Measurements from ENCODE around the gene DRD3. TPM values are rescaled to one million over a fixed set of nuclear protein-coding genes. Genes with fewer than 3 reads are reported as not detected.

DRD3 gene
- total RNA-seq, 2 donors from 2014 or later = not detected

DNA sequence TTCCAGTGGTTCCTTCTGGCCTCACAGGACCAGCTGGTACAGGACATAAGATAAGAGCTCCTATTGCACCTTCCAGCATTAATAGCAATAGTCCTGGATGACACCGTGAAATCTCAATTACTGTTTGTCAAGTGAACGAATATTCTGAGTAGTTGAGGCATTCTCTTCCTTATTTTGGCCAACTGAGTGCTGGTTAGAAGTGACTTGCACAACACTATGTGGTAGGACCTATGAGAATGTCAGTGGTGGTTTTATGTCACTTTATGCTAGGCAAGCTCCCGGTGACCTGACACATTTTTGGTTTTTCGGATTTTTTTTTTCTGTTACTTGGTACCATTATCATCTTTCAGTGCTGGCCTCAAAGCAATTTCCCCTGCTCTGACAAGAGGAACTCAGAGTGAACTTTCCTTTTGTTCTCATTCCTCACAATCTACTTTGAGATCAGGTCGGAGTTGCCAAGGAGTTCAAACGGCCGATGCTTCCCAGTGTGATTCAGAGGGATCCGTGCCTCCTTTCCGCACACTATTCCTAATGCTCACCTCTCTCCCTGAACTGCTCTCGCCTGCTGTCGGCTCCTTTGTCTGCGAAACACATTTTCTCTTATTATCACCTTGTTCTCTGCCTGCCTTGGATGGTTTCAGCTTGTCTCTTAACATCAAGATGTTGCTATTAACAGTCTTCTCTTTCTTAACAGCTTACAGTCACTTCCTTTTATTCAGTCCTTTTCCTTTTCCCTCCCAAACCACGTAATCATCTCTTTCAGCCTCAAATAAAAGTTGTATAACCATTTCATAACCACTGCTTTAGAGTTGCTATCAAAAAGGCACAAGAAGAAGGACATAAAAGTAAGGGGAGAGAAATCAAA lies 86.5 kb downstream of the DRD3 start:
- no peak overlapping the region for H3K27ac Mint-ChIP-seq
- no peaks in the 10 kb centered on the region for H3K9me3 Mint-ChIP-seq
- H3K36me3 Mint-ChIP-seq (ENCODE audit: low read depth) = peaks cover 8% of the 10 kb centered on the region
- ATAC-seq (replicated peaks) = no peak
- no peaks in the 10 kb centered on the region for H3K4me1 Mint-ChIP-seq
- no peaks in the 10 kb centered on the region for H3K27me3 Mint-ChIP-seq
- H3K4me3 Mint-ChIP-seq = no peak overlapping the region

DNA sequence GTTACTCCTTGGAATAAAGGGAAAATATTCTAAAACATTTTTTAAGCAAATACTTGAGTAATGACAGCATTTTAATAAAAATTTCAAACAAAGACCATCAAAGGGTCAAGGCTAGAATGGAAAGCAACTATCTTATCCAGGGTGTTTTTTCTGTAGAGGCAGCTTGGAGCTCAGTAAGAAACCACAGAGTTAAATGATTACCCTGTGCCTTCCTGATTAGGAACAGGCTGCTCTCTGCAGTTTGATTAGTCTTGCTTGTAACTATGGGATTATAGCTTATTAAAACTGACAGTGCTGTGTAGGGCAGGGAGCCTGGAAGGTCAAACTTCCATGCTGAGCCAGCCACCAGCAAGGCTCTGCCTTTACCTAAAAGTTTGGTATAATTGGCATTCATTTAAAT lies 89.2 kb downstream of the DRD3 start:
- Mint-ChIP-seq H3K27ac (no peak overlapping the region), H3K4me1 (no peaks in the 10 kb centered on the region), H3K9me3 (no peaks in the 10 kb centered on the region), H3K27me3 (no peaks in the 10 kb centered on the region), H3K36me3 (ENCODE audit: low read depth) (peaks cover 35% of the 10 kb centered on the region), H3K4me3 (no peak overlapping the region)
- ATAC-seq (replicated peaks) = no peak

DNA sequence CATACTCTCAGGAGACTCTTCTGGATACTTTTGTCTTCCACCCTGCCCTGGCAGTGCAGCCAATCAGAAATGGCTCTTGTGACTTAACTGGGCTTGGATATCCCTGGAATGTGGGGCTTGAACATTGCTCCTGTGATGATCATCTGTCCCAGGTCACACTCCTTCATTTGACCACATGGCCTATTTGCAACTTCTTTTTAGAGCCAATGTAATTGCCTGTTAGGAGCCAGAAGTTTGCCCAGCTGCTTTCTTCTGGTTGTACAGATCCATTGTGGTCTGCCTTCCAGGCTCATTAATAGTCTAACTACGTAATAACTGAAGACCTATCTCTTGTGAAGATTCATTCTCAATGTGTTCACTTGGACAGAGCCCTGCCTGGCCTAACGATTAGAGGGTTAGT lies 92.5 kb downstream of the DRD3 start:
- peaks cover 68% of the 10 kb centered on the region for H3K36me3 Mint-ChIP-seq (ENCODE audit: low read depth)
- no peak for ATAC-seq (replicated peaks)
- no peak overlapping the region for H3K27ac Mint-ChIP-seq
- H3K9me3 Mint-ChIP-seq = no peaks in the 10 kb centered on the region
- no peak overlapping the region for H3K4me3 Mint-ChIP-seq
- no peaks in the 10 kb centered on the region for H3K27me3 Mint-ChIP-seq
- no peaks in the 10 kb centered on the region for H3K4me1 Mint-ChIP-seq

DNA sequence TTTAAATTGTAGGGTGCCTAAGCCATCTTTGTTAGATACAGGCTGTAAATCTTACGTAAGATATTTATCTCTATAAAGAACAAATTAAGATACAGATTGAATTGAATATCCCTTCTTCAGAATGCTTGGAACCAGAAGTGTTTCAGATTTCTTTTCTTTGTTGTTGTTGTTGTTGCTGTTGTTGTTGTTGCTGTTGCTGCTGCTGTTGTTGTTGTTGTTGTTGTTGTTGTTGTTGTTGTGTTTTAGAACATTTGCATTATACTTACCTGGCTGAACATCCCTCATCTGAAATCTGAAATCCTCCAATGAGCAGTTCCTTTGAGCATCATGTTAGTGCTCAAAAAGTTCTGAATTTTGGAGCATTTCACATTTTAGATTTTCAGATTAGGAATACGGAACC lies 95.7 kb downstream of the DRD3 start:
- H3K36me3 Mint-ChIP-seq (ENCODE audit: low read depth) = peaks cover 100% of the 10 kb centered on the region
- H3K27ac Mint-ChIP-seq = peak overlapping the region; percentile 33
- ATAC-seq (replicated peaks) = no peak
- H3K4me1 Mint-ChIP-seq = no peaks in the 10 kb centered on the region
- no peaks in the 10 kb centered on the region for H3K9me3 Mint-ChIP-seq
- no peaks in the 10 kb centered on the region for H3K27me3 Mint-ChIP-seq
- H3K4me3 Mint-ChIP-seq = no peak overlapping the region

DNA sequence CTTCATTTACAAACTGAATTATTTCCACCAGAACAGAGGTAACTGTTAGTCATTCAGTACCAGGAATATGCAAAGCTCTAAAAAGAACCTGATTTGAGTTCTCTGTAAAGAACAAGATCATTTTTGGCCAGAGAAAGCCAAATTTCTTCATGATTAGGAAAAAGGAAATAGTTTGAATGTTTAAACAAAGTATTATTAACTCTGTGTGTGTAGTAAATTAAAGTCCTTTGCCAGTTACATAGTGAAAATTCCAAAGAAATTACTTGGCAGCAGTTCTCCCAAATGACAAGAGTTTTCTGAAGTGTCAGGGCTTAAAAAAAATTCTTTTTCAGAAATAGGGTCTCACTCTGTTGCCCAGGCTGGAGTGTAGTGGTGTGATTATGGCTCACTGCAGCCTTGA lies 97.8 kb downstream of the DRD3 start:
- Mint-ChIP-seq H3K27ac (no peak overlapping the region), H3K4me1 (no peaks in the 10 kb centered on the region), H3K36me3 (ENCODE audit: low read depth) (peaks cover 100% of the 10 kb centered on the region), H3K4me3 (no peak overlapping the region), H3K9me3 (no peaks in the 10 kb centered on the region), H3K27me3 (no peaks in the 10 kb centered on the region)
- ATAC-seq (replicated peaks) = no peak

DNA sequence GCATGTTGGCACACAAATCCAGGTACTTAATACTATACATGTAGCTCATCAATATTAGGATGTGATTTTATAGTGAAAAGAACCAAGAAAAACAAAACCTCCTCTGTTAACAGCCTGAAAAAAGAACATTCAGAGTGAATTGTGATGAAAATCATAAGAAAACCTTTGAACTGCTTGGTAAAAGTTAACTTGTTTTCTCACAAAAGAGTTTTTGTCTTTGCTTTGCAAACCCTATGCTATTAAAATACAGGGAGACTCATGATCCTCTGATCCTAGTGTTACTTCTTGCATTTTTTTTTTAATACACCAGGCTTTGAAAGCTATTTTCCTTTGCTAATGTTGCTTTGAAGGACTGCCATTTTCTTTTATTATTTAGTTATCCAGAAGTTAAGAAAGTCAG lies 98.7 kb downstream of the DRD3 start:
- Mint-ChIP-seq H3K9me3 (no peaks in the 10 kb centered on the region), H3K4me3 (no peak overlapping the region), H3K36me3 (ENCODE audit: low read depth) (peaks cover 100% of the 10 kb centered on the region), H3K4me1 (no peaks in the 10 kb centered on the region), H3K27me3 (no peaks in the 10 kb centered on the region), H3K27ac (peak overlapping the region; percentile 2)
- no peak for ATAC-seq (replicated peaks)

DNA sequence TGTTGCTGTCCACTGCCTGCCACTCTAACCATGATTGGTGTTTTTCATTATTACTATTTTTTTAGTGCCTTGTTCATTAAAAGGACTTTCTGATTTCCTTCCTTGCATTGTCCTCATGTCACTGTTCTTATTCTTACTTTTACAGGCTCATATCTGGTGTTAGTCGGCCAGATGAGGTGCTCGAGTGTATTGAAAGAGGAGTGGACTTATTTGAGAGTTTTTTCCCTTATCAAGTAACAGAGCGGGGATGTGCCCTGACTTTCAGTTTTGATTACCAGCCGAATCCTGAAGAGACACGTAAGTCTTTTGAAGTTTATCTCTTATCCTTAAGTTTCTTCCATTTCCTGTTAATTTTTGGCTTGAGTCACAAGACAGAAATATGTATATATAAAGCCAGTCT lies 99.1 kb downstream of the DRD3 start:
- ATAC-seq (replicated peaks) = no peak
- H3K27ac Mint-ChIP-seq = peak overlapping the region; percentile 2
- no peaks in the 10 kb centered on the region for H3K27me3 Mint-ChIP-seq
- no peaks in the 10 kb centered on the region for H3K9me3 Mint-ChIP-seq
- H3K36me3 Mint-ChIP-seq (ENCODE audit: low read depth) = peaks cover 100% of the 10 kb centered on the region
- H3K4me3 Mint-ChIP-seq = no peak overlapping the region
- no peaks in the 10 kb centered on the region for H3K4me1 Mint-ChIP-seq

DNA sequence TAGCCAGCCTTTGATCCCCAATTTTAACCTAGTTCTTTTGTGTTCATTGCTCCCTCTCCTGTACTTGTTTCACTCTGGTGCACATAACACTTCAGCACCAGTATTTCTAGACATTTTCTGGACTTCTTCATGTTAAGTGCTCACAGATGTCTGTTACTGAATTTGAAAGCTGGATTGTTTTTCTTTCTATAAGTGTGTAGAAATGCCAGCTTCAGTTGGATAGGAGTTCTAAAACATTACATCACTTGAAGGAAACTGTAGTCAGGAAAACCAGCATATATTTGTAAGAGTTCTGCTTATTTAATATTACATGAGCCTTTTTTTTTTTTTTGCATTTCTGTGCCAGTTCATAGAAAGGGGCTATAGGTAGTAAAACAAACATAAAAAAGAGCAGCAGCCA lies 100.7 kb downstream of the DRD3 start:
- ATAC-seq (replicated peaks) = no peak
- H3K9me3 Mint-ChIP-seq = no peaks in the 10 kb centered on the region

More for the DNA sequence above, 100.7 kb downstream of the DRD3 start:
- Mint-ChIP-seq H3K27me3 (no peaks in the 10 kb centered on the region), H3K4me1 (no peaks in the 10 kb centered on the region), H3K27ac (no peak overlapping the region), H3K4me3 (no peak overlapping the region), H3K36me3 (ENCODE audit: low read depth) (peaks cover 100% of the 10 kb centered on the region)

Other genes starting within 250 kb of the DRD3 start
- gene ZDHHC23, start 231.0 kb downstream of the DRD3 start, total RNA-seq = 1 to 10 TPM; 4.0 to 4.1 TPM
- gene CCDC191, start 122.5 kb downstream of the DRD3 start, total RNA-seq = 1 to 10 TPM; 1.4 to 2.3 TPM
- gene QTRT2, start 122.3 kb downstream of the DRD3 start, total RNA-seq = 10 to 100 TPM; 25.1 to 45.5 TPM
- under 1 TPM; 0.15 to 0.29 TPM for gene ZNF80, start 58.5 kb upstream of the DRD3 start, total RNA-seq
- gene TIGIT, start 115.0 kb upstream of the DRD3 start, total RNA-seq = 10 to 100 TPM; 21.5 to 53.0 TPM

All from activated T-helper 17 cell treated with anti-CD3 and anti-CD28 coated beads, Interleukin-2, amount 50 U/mL, for 72 hours (primary cell).